HUES6 (cell line): ENCODE measurements around the gene MROH2A.

ENCODE experiments used
- H3K27ac ChIP-seq: 2 replicates; pipeline ENCODE4 v1.7.0; 2013; ENCODE audit warnings: low read depth, mild to moderate bottlenecking, low read length, inconsistent platforms
- H3K27me3 ChIP-seq: 2 replicates; pipeline ENCODE4 v1.6.1; 2013; ENCODE audit warnings: low read length; ENCODE audit not compliant: control insufficient read depth, insufficient read depth
- H3K36me3 ChIP-seq: 2 replicates; pipeline ENCODE4 v1.6.1; 2013; ENCODE audit warnings: low read length; ENCODE audit not compliant: control insufficient read depth, insufficient read depth
- H3K4me1 ChIP-seq: 2 replicates; pipeline ENCODE4 v1.6.1; 2013; ENCODE audit warnings: low read length; ENCODE audit not compliant: control insufficient read depth, insufficient read depth
- H3K4me3 ChIP-seq: 2 replicates; pipeline ENCODE4 v1.5.1; 2013; ENCODE audit warnings: low read depth, low read length
- H3K9ac ChIP-seq: one replicate; pipeline ENCODE4 v1.6.1; 2013; ENCODE audit warnings: mild to moderate bottlenecking, low read length
- H3K9me3 ChIP-seq: 2 replicates; pipeline ENCODE4 v1.6.1; 2013; ENCODE audit warnings: low read depth, low read length; ENCODE audit not compliant: control insufficient read depth, insufficient read depth

Gene MROH2A

GRCh38 chr2:233802132-233802815 lies 24.1 kb downstream of the MROH2A start:
- no peaks in the 10 kb centered on the region for H3K4me1 ChIP-seq
- no peak overlapping the region for H3K4me3 ChIP-seq
- 0 out of 2 replicates have a peak, but pooled peaks cover 2% of the 10 kb centered on the region for H3K27me3 ChIP-seq
- no peak overlapping the region for H3K27ac ChIP-seq
- no peaks in the 10 kb centered on the region for H3K9me3 ChIP-seq
- H3K36me3 ChIP-seq = no peaks in the 10 kb centered on the region
- no peak overlapping the region for H3K9ac ChIP-seq

- H3K9ac ChIP-seq = no peak overlapping the region
- H3K27me3 ChIP-seq = 0 out of 2 replicates have a peak, but pooled peaks cover 2% of the 10 kb centered on the region
- H3K9me3 ChIP-seq = no peaks in the 10 kb centered on the region
- H3K4me3 ChIP-seq = no peak overlapping the region
- no peaks in the 10 kb centered on the region for H3K36me3 ChIP-seq
- H3K27ac ChIP-seq = no peak overlapping the region
- no peaks in the 10 kb centered on the region for H3K4me1 ChIP-seq
Observed at GRCh38 chr2:233803292-233803911, 25.3 kb downstream of the MROH2A start.

- no peak overlapping the region for H3K4me3 ChIP-seq
- H3K27me3 ChIP-seq = 0 out of 2 replicates have a peak, but pooled peaks cover 2% of the 10 kb centered on the region
- no peaks in the 10 kb centered on the region for H3K9me3 ChIP-seq
- no peak overlapping the region for H3K9ac ChIP-seq
- H3K36me3 ChIP-seq = no peaks in the 10 kb centered on the region
- H3K27ac ChIP-seq = no peak overlapping the region
- H3K4me1 ChIP-seq = no peaks in the 10 kb centered on the region
Observed at GRCh38 chr2:233803994-233804393, 25.9 kb downstream of the MROH2A start.

- Histone ChIP-seq H3K36me3 (no peaks in the 10 kb centered on the region), H3K27me3 (0 out of 2 replicates have a peak, but pooled peaks cover 2% of the 10 kb centered on the region), H3K4me3 (no peak overlapping the region), H3K4me1 (no peaks in the 10 kb centered on the region), H3K27ac (no peak overlapping the region), H3K9me3 (no peaks in the 10 kb centered on the region), H3K9ac (no peak overlapping the region)
Observed at GRCh38 chr2:233807215-233807865, 29.2 kb downstream of the MROH2A start.

- H3K9ac ChIP-seq = no peak overlapping the region
- no peaks in the 10 kb centered on the region for H3K36me3 ChIP-seq
- no peaks in the 10 kb centered on the region for H3K4me1 ChIP-seq
- no peaks in the 10 kb centered on the region for H3K9me3 ChIP-seq
- H3K4me3 ChIP-seq = no peak overlapping the region
- no peak overlapping the region for H3K27ac ChIP-seq
- H3K27me3 ChIP-seq = 0 out of 2 replicates have a peak, but pooled peaks cover 2% of the 10 kb centered on the region
Observed at GRCh38 chr2:233807966-233808935, 30.1 kb downstream of the MROH2A start.

- Histone ChIP-seq H3K27ac (no peak overlapping the region), H3K36me3 (no peaks in the 10 kb centered on the region), H3K9me3 (no peaks in the 10 kb centered on the region), H3K9ac (no peak overlapping the region), H3K27me3 (no peaks in the 10 kb centered on the region), H3K4me1 (no peaks in the 10 kb centered on the region), H3K4me3 (no peak overlapping the region)
Observed at GRCh38 chr2:233810385-233810784, 32.3 kb downstream of the MROH2A start.

- Histone ChIP-seq H3K9me3 (no peaks in the 10 kb centered on the region), H3K9ac (no peak overlapping the region), H3K27me3 (no peaks in the 10 kb centered on the region), H3K36me3 (no peaks in the 10 kb centered on the region), H3K27ac (no peak overlapping the region), H3K4me3 (no peak overlapping the region), H3K4me1 (no peaks in the 10 kb centered on the region)
Observed at GRCh38 chr2:233811087-233811486, 33.0 kb downstream of the MROH2A start.

GRCh38 chr2:233811732-233812131 lies 33.6 kb downstream of the MROH2A start:
- no peaks in the 10 kb centered on the region for H3K4me1 ChIP-seq
- H3K9me3 ChIP-seq = no peaks in the 10 kb centered on the region
- no peak overlapping the region for H3K4me3 ChIP-seq
- no peak overlapping the region for H3K9ac ChIP-seq
- H3K27me3 ChIP-seq = no peaks in the 10 kb centered on the region
- no peak overlapping the region for H3K27ac ChIP-seq
- H3K36me3 ChIP-seq = no peaks in the 10 kb centered on the region

GRCh38 chr2:233813236-233814055 lies 35.3 kb downstream of the MROH2A start:
- H3K9me3 ChIP-seq = no peaks in the 10 kb centered on the region

More at GRCh38 chr2:233813236-233814055, 35.3 kb downstream of the MROH2A start:
- H3K4me1 ChIP-seq = no peaks in the 10 kb centered on the region
- H3K36me3 ChIP-seq = no peaks in the 10 kb centered on the region
- no peak overlapping the region for H3K27ac ChIP-seq
- no peak overlapping the region for H3K4me3 ChIP-seq
- H3K27me3 ChIP-seq = no peaks in the 10 kb centered on the region
- no peak overlapping the region for H3K9ac ChIP-seq
